Liver (tissue), 9 donors: ENCODE results near the gene ACKR3. TPM values are rescaled to one million over a fixed set of nuclear protein-coding genes. Genes with fewer than 3 reads are reported as not detected.

Source experiments
- DNase-seq: peaks from one replicate; pipeline ENCODE4 v3.0.0-alpha.2; 2017; ENCODE audit warnings: low spot score
- H3K27ac ChIP-seq, 2 donors: one replicate each; pipeline ENCODE4 v1.7.0; 2013; ENCODE audit warnings: inconsistent platforms in 2 of 2, low read length in 2 of 2, control low read depth in 1 of 2, low read depth in 1 of 2, mild to moderate bottlenecking in 1 of 2
- H3K27me3 ChIP-seq, 4 donors: one replicate each; pipeline versions ENCODE4 v1.6.1 to v1.7.0; 2013; ENCODE audit warnings: low read length in 3 of 4, inconsistent platforms in 1 of 4, mild to moderate bottlenecking in 1 of 4, moderate library complexity in 1 of 4; ENCODE audit not compliant: control insufficient read depth in 4 of 4, insufficient read depth in 4 of 4
- H3K36me3 ChIP-seq, 4 donors: one replicate each; pipeline versions ENCODE4 v1.6.1 to v1.7.0; 2013; ENCODE audit warnings: low read length in 3 of 4, mild to moderate bottlenecking in 3 of 4, low read depth in 1 of 4, moderate library complexity in 1 of 4; ENCODE audit not compliant: control insufficient read depth in 4 of 4, insufficient read depth in 3 of 4
- H3K4me1 ChIP-seq, 4 donors: one replicate each; pipeline versions ENCODE4 v1.6.1 to v1.7.0; 2013; ENCODE audit warnings: low read length in 3 of 4, mild to moderate bottlenecking in 3 of 4, moderate library complexity in 1 of 4; ENCODE audit not compliant: control insufficient read depth in 4 of 4, insufficient read depth in 4 of 4
- H3K4me3 ChIP-seq, 3 donors: one replicate each; pipeline versions ENCODE4 v1.6.1 to v1.7.0; 2013; ENCODE audit warnings: low read length in 3 of 3, control low read depth in 1 of 3, low read depth in 1 of 3, mild to moderate bottlenecking in 1 of 3
- H3K9ac ChIP-seq, 2 donors: one replicate each; pipeline ENCODE4 v1.7.0; 2013; ENCODE audit warnings: low read length in 2 of 2, mild to moderate bottlenecking in 2 of 2, moderate library complexity in 2 of 2, control low read depth in 1 of 2, low read depth in 1 of 2
- H3K9me3 ChIP-seq, 4 donors: one replicate each; pipeline versions ENCODE4 v1.6.1 to v1.7.0; 2013; ENCODE audit warnings: low read length in 3 of 4; ENCODE audit not compliant: control insufficient read depth in 4 of 4
- ATF3 ChIP-seq: IDR thresholded peaks from 2 replicates; pipeline ENCODE4 v1.6.1; 2016; ENCODE audit warnings: antibody characterized with exemption
- CTCF ChIP-seq: fragments of 150-350 bp; IDR thresholded peaks from 2 replicates; pipeline ENCODE4 v1.5.1; 2017; ENCODE audit warnings: improper control_type of control experiment, low read depth, low read length; ENCODE audit not compliant: missing input control
- EGR1 ChIP-seq, 2 donors: IDR thresholded peaks; 2 replicates each; pipeline ENCODE4 v1.6.1; 2016 to 2018; ENCODE audit warnings: antibody characterized with exemption in 2 of 2, low read depth in 2 of 2
- FOXA2 ChIP-seq: IDR thresholded peaks from 2 replicates; pipeline ENCODE4 v1.6.1; 2016; ENCODE audit warnings: antibody characterized with exemption
- HNF4A ChIP-seq, 2 donors: conservative IDR thresholded peaks; 2 replicates each; pipeline ENCODE4 v1.6.1; 2016; ENCODE audit warnings: antibody characterized with exemption in 2 of 2, mild to moderate bottlenecking in 2 of 2
- MAX ChIP-seq: IDR thresholded peaks from 2 replicates; pipeline ENCODE4 v1.6.1; 2016; ENCODE audit warnings: antibody characterized with exemption
- REST ChIP-seq: IDR thresholded peaks from 2 replicates; pipeline ENCODE4 v1.6.1; 2016; ENCODE audit warnings: antibody characterized with exemption, mild to moderate bottlenecking
- RXRA ChIP-seq, 2 donors: IDR thresholded peaks; 2 replicates each; pipeline ENCODE4 v1.6.1; 2017 to 2018; ENCODE audit warnings: antibody characterized with exemption in 2 of 2, mild to moderate bottlenecking in 1 of 2
- SP1 ChIP-seq: IDR thresholded peaks from 2 replicates; pipeline ENCODE4 v1.6.1; 2018; ENCODE audit warnings: antibody characterized with exemption, mild to moderate bottlenecking
- TAF1 ChIP-seq: conservative IDR thresholded peaks from 2 replicates; pipeline ENCODE4 v1.6.1; 2016; ENCODE audit warnings: antibody characterized with exemption, mild to moderate bottlenecking
- YY1 ChIP-seq: IDR thresholded peaks from 2 replicates; pipeline ENCODE4 v1.6.1; 2016; ENCODE audit warnings: antibody characterized with exemption, mild to moderate bottlenecking
- WGBS: extraction: QIAGEN DNeasy Blood & Tissue Kit; methylation state at CpG from one replicate; pipeline ENCODE4 v1.1.7; 2013; 5-methylcytosine and 5-hydroxymethylcytosine counted together
- polyA plus RNA-seq, 2 donors: library from polyadenylated mRNA; stranded (reverse) in 1 of 2; unstranded in 1 of 2; fragments of 200-250 nt in 1 of 2; fragments of >200 nt in 1 of 2; fragmentation: Nextera tagmentation in 1 of 2; extraction: Ambion mirVana in 1 of 2; gene quantifications; one replicate each; pipeline versions ENCODE4 v1.2.1 to v1.2.3, GENCODE V29; 2013 to 2015
- total RNA-seq, 2 donors: library from RNA; depleted of rRNA; stranded (reverse); fragments of >200 nt; gene quantifications; one replicate each; pipeline ENCODE4 v1.2.3, GENCODE V29; 2014
- donor health status: healthy.
- donor health status: healthy.
- donor health status: healthy.
- donor health status: healthy.
- donor health status: healthy.

Gene ACKR3
- total and polyA plus RNA-seq, 4 donors: 1.6 to 6.0 (median 3.0) TPM

GRCh38 chr2:236576953-236577352 lies 7.3 kb downstream of the ACKR3 start:
- no peak for DNase-seq
- H3K36me3 ChIP-seq: peaks cover 0 to 10% (median 8%) of the 10 kb centered on the region in 4 donors
- H3K27ac ChIP-seq: no peak overlapping the region
- WGBS: 92% methylated on average over 11 of the region's 11 CpGs
- H3K9me3 ChIP-seq: no peaks in the 10 kb centered on the region
- H3K4me3 ChIP-seq: no peak overlapping the region
- TF ChIP-seq TAF1: no peak
- no peak for TF ChIP-seq CTCF
- no peak for TF ChIP-seq FOXA2
- no peak for TF ChIP-seq REST
- no peak for TF ChIP-seq HNF4A (conservative IDR thresholded peaks at IDR 0.05)
- TF ChIP-seq ATF3: no peak
- TF ChIP-seq SP1: no peak
- H3K27me3 ChIP-seq: no peaks in the 10 kb centered on the region
- peaks cover 0 to 4% (median 1%) of the 10 kb centered on the region in 4 donors for H3K4me1 ChIP-seq
- no peak overlapping the region for H3K9ac ChIP-seq

GRCh38 chr2:236577481-236578410 lies 8.1 kb downstream of the ACKR3 start:
- Histone ChIP-seq H3K27ac (no peak overlapping the region), H3K4me3 (no peak overlapping the region), H3K4me1 (no peaks in the 10 kb centered on the region), H3K9me3 (no peaks in the 10 kb centered on the region), H3K9ac (no peak overlapping the region), H3K27me3 (no peaks in the 10 kb centered on the region), H3K36me3 (peaks cover 0 to 10% (median 9%) of the 10 kb centered on the region in 4 donors)
- TF ChIP-seq SP1 (no peak), EGR1 (IDR thresholded peaks at IDR 0.05; ENCODE audit: low read depth in 2 of 2) (no peak), YY1 (no peak), TAF1 (no peak)
- WGBS: 93% methylated on average over 22 of the region's 22 CpGs
- no peak for DNase-seq

- H3K27ac ChIP-seq: no peak overlapping the region
- no peak overlapping the region for H3K9ac ChIP-seq
- peaks cover 0 to 10% (median 9%) of the 10 kb centered on the region in 4 donors for H3K36me3 ChIP-seq
- no peak overlapping the region for H3K4me3 ChIP-seq
- no peaks in the 10 kb centered on the region for H3K4me1 ChIP-seq
- H3K27me3 ChIP-seq: no peaks in the 10 kb centered on the region
- no peaks in the 10 kb centered on the region for H3K9me3 ChIP-seq
- TF ChIP-seq YY1 (no peak), RXRA (IDR thresholded peaks at IDR 0.05) (no peak), MAX (no peak)
- whole genome bisulfite sequencing: 95% methylated on average over 15 of the region's 15 CpGs
- no peak for DNase-seq
Measured at GRCh38 chr2:236578411-236578846, 8.8 kb downstream of the ACKR3 start.
